Common myeloid progenitor, CD34-positive (primary cell): Measurements from ENCODE around the gene EN1.

Experiments
- CTCF ChIA-PET: fragments of 350-600 bp; sonication (Branson Sonifier 250); formaldehyde crosslinking; loops from one replicate; lab custom pipeline; 2021; ENCODE audit warnings: antibody characterized with exemption; lab: Charles Lee
- POLR2A ChIA-PET: fragments of 350-600 bp; sonication (Branson Sonifier 250); formaldehyde crosslinking; loops from one replicate; lab custom pipeline; 2021; ENCODE audit warnings: antibody characterized with exemption; lab: Charles Lee
- DNase-seq, 3 donors: peaks; one replicate each; pipeline versions ENCODE4 v3.0.0 to v3.0.0-alpha.2; 2013
- H3K27ac ChIP-seq, 2 experiments: 1 replicate in 1 of 2; 2 replicates in 1 of 2; pipeline ENCODE4 v1.7.0; 2013; ENCODE audit warnings: inconsistent platforms in 2 of 2, low read length in 2 of 2, mild to moderate bottlenecking in 2 of 2, low read depth in 1 of 2, moderate library complexity in 1 of 2; ENCODE audit not compliant: severe bottlenecking in 2 of 2, insufficient read depth in 1 of 2, poor library complexity in 1 of 2
- H3K27me3 ChIP-seq, 5 experiments: replicated peaks in 2 of 5; 1 replicate in 3 of 5; 2 replicates in 2 of 5; pipeline versions ENCODE4 v1.6.1 to v1.7.0; 2013; ENCODE audit warnings: low read length in 4 of 5, mild to moderate bottlenecking in 2 of 5, moderate library complexity in 2 of 5, inconsistent platforms in 1 of 5; ENCODE audit not compliant: insufficient read depth in 5 of 5, control insufficient read depth in 4 of 5
- H3K36me3 ChIP-seq, 4 experiments: 1 replicate in 2 of 4; 2 replicates in 2 of 4; pipeline versions ENCODE4 v1.6.1 to v1.7.0; 2013; ENCODE audit warnings: low read length in 3 of 4, control low read depth in 1 of 4, mild to moderate bottlenecking in 1 of 4; ENCODE audit not compliant: control insufficient read depth in 4 of 4, insufficient read depth in 4 of 4
- H3K4me1 ChIP-seq, 4 experiments: 1 replicate in 3 of 4; 2 replicates in 1 of 4; pipeline versions ENCODE4 v1.6.1 to v1.7.1; 2013; ENCODE audit warnings: low read length in 3 of 4, mild to moderate bottlenecking in 3 of 4, control low read depth in 1 of 4, inconsistent platforms in 1 of 4, moderate library complexity in 1 of 4; ENCODE audit not compliant: control insufficient read depth in 4 of 4, insufficient read depth in 4 of 4; ENCODE audit errors: control extremely low read depth in 1 of 4
- H3K4me3 ChIP-seq, 7 experiments: 1 replicate in 4 of 7; 2 replicates in 3 of 7; pipeline versions ENCODE4 v1.5.1 to v1.7.0; 2013; ENCODE audit warnings: mild to moderate bottlenecking in 7 of 7, low read length in 6 of 7, moderate library complexity in 6 of 7, inconsistent platforms in 2 of 7, low read depth in 2 of 7, control low read depth in 1 of 7; ENCODE audit not compliant: insufficient read depth in 4 of 7, control insufficient read depth in 1 of 7; ENCODE audit errors: extremely low read depth in 1 of 7
- H3K9me3 ChIP-seq, 5 experiments: 1 replicate in 4 of 5; 2 replicates in 1 of 5; pipeline versions ENCODE4 v1.6.1 to v1.7.1; 2013; ENCODE audit warnings: low read length in 4 of 5, mild to moderate bottlenecking in 2 of 5, inconsistent platforms in 1 of 5, low read depth in 1 of 5, moderate library complexity in 1 of 5; ENCODE audit not compliant: control insufficient read depth in 4 of 5, insufficient read depth in 2 of 5; ENCODE audit errors: control extremely low read depth in 1 of 5
- WGBS: methylation state at CpG from one replicate; pipeline ENCODE4 v1.1.5; 2013; ENCODE audit not compliant: insufficient coverage; 5-methylcytosine and 5-hydroxymethylcytosine counted together

Gene EN1

GRCh38 chr2:118880501-118880900 lies 33.1 kb upstream of the EN1 start:
- peaks cover 0 to 62% (median 8%) of the 10 kb centered on the region in 5 experiments for H3K27me3 ChIP-seq
- WGBS, result 94% methylated on average over 4 of the region's 4 CpGs
- no peak overlapping the region for H3K4me3 ChIP-seq
- ChIA-PET CTCF (interaction anchor here (0.8 to 5.8 kb wide), 16 partner anchors 10 to 596 kb away, joined by 3 to 51 read pairs (median 5); no protein-coding TSS in a partner anchor), POLR2A (no interaction called here)
- H3K9me3 ChIP-seq, result no peaks in the 10 kb centered on the region
- no peaks in the 10 kb centered on the region for H3K36me3 ChIP-seq
- DNase-seq, result no peak
- H3K4me1 ChIP-seq, result peaks cover 0 to 6% (median 0%) of the 10 kb centered on the region in 4 experiments
- H3K27ac ChIP-seq, result no peak overlapping the region

GRCh38 chr2:118878531-118879149 lies 31.2 kb upstream of the EN1 start:
- 67% methylated on average over 2 of the region's 2 CpGs for WGBS
- DNase-seq, result no peak
- no peaks in the 10 kb centered on the region for H3K9me3 ChIP-seq
- no peak overlapping the region for H3K4me3 ChIP-seq
- H3K36me3 ChIP-seq, result no peaks in the 10 kb centered on the region
- CTCF ChIA-PET, result interaction anchor here (1.1 kb wide), 1 partner anchor 9 kb away, joined by 3 read pairs; no protein-coding TSS in a partner anchor
- H3K4me1 ChIP-seq, result peaks cover 0 to 6% (median 0%) of the 10 kb centered on the region in 4 experiments
- H3K27ac ChIP-seq, result no peak overlapping the region
- H3K27me3 ChIP-seq, result peaks cover 0 to 76% (median 11%) of the 10 kb centered on the region in 5 experiments
- POLR2A ChIA-PET, result no interaction called here

GRCh38 chr2:118875318-118875717 lies 27.9 kb upstream of the EN1 start:
- WGBS, result 38% methylated on average over 4 of the region's 4 CpGs
- POLR2A ChIA-PET, result no interaction called here

GRCh38 chr2:118874324-118874723 lies 26.9 kb upstream of the EN1 start:
- H3K27me3 ChIP-seq, result peaks cover 7 to 84% (median 10%) of the 10 kb centered on the region in 5 experiments
- H3K27ac ChIP-seq, result no peak overlapping the region
- no peaks in the 10 kb centered on the region for H3K4me1 ChIP-seq
- H3K9me3 ChIP-seq, result no peaks in the 10 kb centered on the region
- POLR2A ChIA-PET, result no interaction called here
- no peak for DNase-seq
- CTCF ChIA-PET, result no interaction called here
- WGBS, result 89% methylated on average over 3 of the region's 3 CpGs
- no peaks in the 10 kb centered on the region for H3K36me3 ChIP-seq
- H3K4me3 ChIP-seq, result no peak overlapping the region

More at GRCh38 chr2:118875318-118875717, 27.9 kb upstream of the EN1 start:
- Histone ChIP-seq H3K27ac (no peak overlapping the region), H3K9me3 (no peaks in the 10 kb centered on the region), H3K4me1 (no peaks in the 10 kb centered on the region), H3K36me3 (no peaks in the 10 kb centered on the region), H3K27me3 (peaks cover 7 to 85% (median 10%) of the 10 kb centered on the region in 5 experiments), H3K4me3 (no peak overlapping the region)
- CTCF ChIA-PET, result no interaction called here
- DNase-seq, result no peak

- no peaks in the 10 kb centered on the region for H3K9me3 ChIP-seq
- peaks cover 7 to 54% (median 37%) of the 10 kb centered on the region in 5 experiments for H3K27me3 ChIP-seq
- H3K4me1 ChIP-seq, result no peaks in the 10 kb centered on the region
- POLR2A ChIA-PET, result no interaction called here
- WGBS, result 4% methylated on average over 3 of the region's 3 CpGs
- H3K36me3 ChIP-seq, result no peaks in the 10 kb centered on the region
- DNase-seq, result peak; percentile 67 to 78 (median 71)
- no peak overlapping the region for H3K4me3 ChIP-seq
- H3K27ac ChIP-seq, result no peak overlapping the region
- CTCF ChIA-PET, result interaction anchor here (1.0 to 11.8 kb wide), 3 partner anchors 10 to 657 kb away, joined by 3 to 71 read pairs (median 4); no protein-coding TSS in a partner anchor
These were observed 17.7 kb upstream of the EN1 start for GRCh38 chr2:118865106-118865505.

GRCh38 chr2:118864207-118864606 lies 16.8 kb upstream of the EN1 start:
- POLR2A ChIA-PET, result no interaction called here
- Histone ChIP-seq H3K4me3 (no peak overlapping the region), H3K9me3 (peaks cover 0 to 2% (median 0%) of the 10 kb centered on the region in 5 experiments), H3K27me3 (peaks cover 8 to 57% (median 37%) of the 10 kb centered on the region in 5 experiments), H3K36me3 (no peaks in the 10 kb centered on the region), H3K27ac (no peak overlapping the region), H3K4me1 (peaks cover 0 to under 1% (median 0%) of the 10 kb centered on the region in 4 experiments)
- WGBS, result 97% methylated on average over 13 of the region's 13 CpGs
- no peak for DNase-seq
- CTCF ChIA-PET, result interaction anchor here (0.9 to 11.8 kb wide), 4 partner anchors 9 to 837 kb away, joined by 3 to 71 read pairs (median 4); no protein-coding TSS in a partner anchor

GRCh38 chr2:118861731-118862130 lies 14.3 kb upstream of the EN1 start:
- WGBS, result no CpG with 5 or more reads among the region's 1 CpG
- no peak overlapping the region for H3K4me3 ChIP-seq
- peaks cover 8 to 82% (median 58%) of the 10 kb centered on the region in 5 experiments for H3K27me3 ChIP-seq
- H3K36me3 ChIP-seq, result no peaks in the 10 kb centered on the region
- ChIA-PET POLR2A (no interaction called here), CTCF (interaction anchor here (1.1 to 11.8 kb wide), 3 partner anchors 11 to 639 kb away, joined by 3 to 71 read pairs (median 3); no protein-coding TSS in a partner anchor)
- H3K27ac ChIP-seq, result no peak overlapping the region
- DNase-seq, result no peak
- H3K9me3 ChIP-seq, result peaks cover 0 to 2% (median 0%) of the 10 kb centered on the region in 5 experiments
- peaks cover 0 to 13% (median 3%) of the 10 kb centered on the region in 4 experiments for H3K4me1 ChIP-seq
